Left ventricle myocardium inferior (tissue), 1 donor: Measurements from ENCODE around the gene MVB12B. TPM values are rescaled to one million over a fixed set of nuclear protein-coding genes. Genes with fewer than 3 reads are reported as not detected.

Source experiments
- DNase-seq: peaks from one replicate; pipeline ENCODE4 v3.0.0-alpha.2; 2020
- H3K27ac ChIP-seq: fragments of 200-600 bp; replicated peaks from 2 replicates; pipeline ENCODE4 v1.8.0; 2021
- H3K27me3 ChIP-seq: fragments of 200-600 bp; 2 replicates; pipeline ENCODE4 v1.8.0; 2021; ENCODE audit warnings: low read depth
- H3K36me3 ChIP-seq: fragments of 200-600 bp; 2 replicates; pipeline ENCODE4 v1.8.0; 2021
- H3K4me1 ChIP-seq: fragments of 200-600 bp; 2 replicates; pipeline ENCODE4 v1.8.0; 2021
- H3K4me3 ChIP-seq: fragments of 200-600 bp; 2 replicates; pipeline ENCODE4 v1.8.0; 2021; ENCODE audit warnings: mild to moderate bottlenecking, moderate library complexity
- H3K9me3 ChIP-seq: fragments of 200-600 bp; replicated peaks from 2 replicates; pipeline ENCODE4 v1.8.0; 2021
- intact Hi-C: fragments of 100-400 bp; cut with micrococcal nuclease; formaldehyde crosslinking; loops from one replicate; pipeline ENCODE4 v1.11.0; 2022
- total RNA-seq: library from RNA; stranded (reverse); fragmentation: NEBNext Ultra II Directional; extraction: Animal tissue kit (Norgen Biotek cat#: 25700); gene quantifications from one replicate; pipeline ENCODE4 v1.2.1, GENCODE V29; 2021
- TF ChIP-seq, protein P1 (sequence below): fragments of 200-600 bp; IDR thresholded peaks from 2 replicates; pipeline ENCODE4 v1.8.0; 2021; ENCODE audit warnings: antibody characterized with exemption, mild to moderate bottlenecking, borderline replicate concordance
- donor health status: DM: no; HTN: yes; CAD: no; lungs with severe emphysema.

The MVB12B gene
- total RNA-seq, 1 donor from 2014 or later, result 11.2 TPM

DNA sequence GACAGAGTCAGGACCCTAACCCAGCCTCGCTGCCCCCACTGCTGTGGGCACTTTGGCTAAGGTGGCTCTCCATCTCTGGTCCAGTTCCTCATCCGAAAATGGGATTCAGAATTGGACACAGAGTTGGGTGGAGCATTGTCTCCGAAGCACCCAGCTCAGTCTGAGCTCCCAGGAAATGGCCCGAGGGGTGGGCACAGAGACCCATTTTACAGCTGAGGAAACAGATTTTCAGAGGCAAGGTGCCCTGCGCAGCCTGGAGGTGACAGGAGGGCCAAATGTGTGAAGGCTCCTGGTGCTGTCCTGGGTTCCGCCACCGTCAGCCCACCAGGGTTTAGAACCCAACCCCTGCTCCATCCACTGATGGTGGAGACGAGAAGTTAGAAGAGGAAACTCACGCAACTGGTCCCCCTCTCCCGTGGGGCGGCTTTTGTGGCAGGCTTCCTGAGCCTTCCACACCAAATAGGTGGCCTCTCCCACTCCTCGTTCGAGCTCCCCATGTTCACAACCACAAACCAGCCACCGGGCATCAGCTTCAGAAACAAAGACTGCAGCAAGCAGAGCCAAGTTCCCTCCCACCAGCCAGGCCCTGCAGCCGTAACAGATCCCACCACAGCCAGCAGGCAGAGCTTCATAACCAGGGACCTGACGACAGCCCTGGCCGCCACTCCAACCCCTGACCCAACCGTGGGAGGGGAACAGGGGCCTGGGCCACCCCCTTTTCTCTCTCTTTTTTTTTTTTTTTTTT, 196.2 kb downstream of the MVB12B start:
- peak overlapping the region; percentile 69 for H3K27ac ChIP-seq
- H3K4me1 ChIP-seq, result peaks cover 22% of the 10 kb centered on the region
- peaks cover 99% of the 10 kb centered on the region for H3K27me3 ChIP-seq
- no peaks in the 10 kb centered on the region for H3K9me3 ChIP-seq
- peak; percentile 56 for DNase-seq
- H3K4me3 ChIP-seq, result peak overlapping the region; percentile 9
- intact Hi-C loops, result no loop called here
- H3K36me3 ChIP-seq, result no peaks in the 10 kb centered on the region
- TF ChIP-seq, protein P1, sequence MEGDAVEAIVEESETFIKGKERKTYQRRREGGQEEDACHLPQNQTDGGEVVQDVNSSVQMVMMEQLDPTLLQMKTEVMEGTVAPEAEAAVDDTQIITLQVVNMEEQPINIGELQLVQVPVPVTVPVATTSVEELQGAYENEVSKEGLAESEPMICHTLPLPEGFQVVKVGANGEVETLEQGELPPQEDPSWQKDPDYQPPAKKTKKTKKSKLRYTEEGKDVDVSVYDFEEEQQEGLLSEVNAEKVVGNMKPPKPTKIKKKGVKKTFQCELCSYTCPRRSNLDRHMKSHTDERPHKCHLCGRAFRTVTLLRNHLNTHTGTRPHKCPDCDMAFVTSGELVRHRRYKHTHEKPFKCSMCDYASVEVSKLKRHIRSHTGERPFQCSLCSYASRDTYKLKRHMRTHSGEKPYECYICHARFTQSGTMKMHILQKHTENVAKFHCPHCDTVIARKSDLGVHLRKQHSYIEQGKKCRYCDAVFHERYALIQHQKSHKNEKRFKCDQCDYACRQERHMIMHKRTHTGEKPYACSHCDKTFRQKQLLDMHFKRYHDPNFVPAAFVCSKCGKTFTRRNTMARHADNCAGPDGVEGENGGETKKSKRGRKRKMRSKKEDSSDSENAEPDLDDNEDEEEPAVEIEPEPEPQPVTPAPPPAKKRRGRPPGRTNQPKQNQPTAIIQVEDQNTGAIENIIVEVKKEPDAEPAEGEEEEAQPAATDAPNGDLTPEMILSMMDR, result no peak

DNA sequence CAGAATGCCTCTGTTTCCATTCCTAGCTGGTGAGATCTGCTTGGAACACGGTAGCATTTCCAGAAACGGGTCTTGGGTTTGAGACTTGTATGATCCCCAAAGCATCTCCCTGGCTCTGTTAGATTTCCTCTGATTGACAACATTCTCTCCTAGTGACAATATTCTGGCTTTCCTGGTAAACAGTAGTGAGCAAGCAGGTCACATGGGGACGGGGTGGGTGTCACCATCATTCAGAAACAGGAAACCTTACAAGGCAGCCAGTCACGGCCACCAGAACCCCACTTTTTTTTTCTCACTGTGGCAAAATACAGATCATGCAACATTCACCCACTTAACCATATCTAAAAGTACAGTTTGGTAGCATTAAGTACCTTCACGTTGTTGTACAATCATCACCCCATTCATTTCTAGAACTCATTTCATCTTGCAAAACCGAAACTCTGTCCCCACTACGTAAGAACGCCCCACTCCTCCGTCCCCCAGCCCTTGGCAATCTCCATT, 197.0 kb downstream of the MVB12B start:
- TF ChIP-seq, protein P1, result no peak
- Histone ChIP-seq H3K27me3 (peaks cover 98% of the 10 kb centered on the region), H3K9me3 (no peaks in the 10 kb centered on the region), H3K27ac (peak overlapping the region; percentile 69), H3K4me3 (peak overlapping the region; percentile 15), H3K4me1 (peaks cover 19% of the 10 kb centered on the region), H3K36me3 (no peaks in the 10 kb centered on the region)
- DNase-seq, result no peak
- intact Hi-C loops, result no loop called here

DNA sequence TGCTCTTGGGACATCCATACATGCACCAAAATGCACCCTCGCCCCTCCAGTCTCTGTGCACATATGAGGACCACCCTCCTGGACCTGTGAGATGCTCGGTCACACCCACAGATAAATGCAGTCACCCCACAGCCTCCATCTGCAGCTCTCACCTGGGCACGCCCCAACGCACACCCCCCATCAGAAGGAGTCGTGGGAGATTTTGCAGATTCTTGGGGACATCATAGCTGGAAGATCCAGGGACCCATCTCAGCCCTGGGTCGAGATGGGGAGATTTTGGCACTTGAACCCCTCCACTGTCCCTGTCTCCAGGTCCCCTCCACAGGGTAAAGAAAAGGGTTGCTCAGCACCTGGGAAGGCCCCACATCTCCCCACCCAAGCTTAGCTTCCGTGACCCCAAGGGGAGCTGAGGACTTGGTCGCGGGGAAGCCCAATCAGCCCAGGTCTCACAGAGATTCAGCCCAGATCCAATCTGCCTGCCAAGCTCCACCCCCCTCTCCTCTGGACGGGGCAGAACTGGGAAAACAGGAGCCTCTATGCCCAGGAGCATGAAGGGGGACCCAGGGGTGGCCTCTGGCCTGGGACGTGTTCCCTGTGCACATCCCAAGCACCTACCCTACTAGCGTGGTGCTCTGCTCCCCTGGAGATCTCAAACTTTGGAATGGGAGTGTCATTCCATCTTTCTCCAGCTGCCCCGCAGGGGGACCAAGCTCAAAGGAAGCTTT, 197.9 kb downstream of the MVB12B start:
- no peak for DNase-seq
- Histone ChIP-seq H3K27ac (peak overlapping the region; percentile 69), H3K4me1 (peaks cover 19% of the 10 kb centered on the region), H3K9me3 (no peaks in the 10 kb centered on the region), H3K36me3 (no peaks in the 10 kb centered on the region), H3K27me3 (peaks cover 89% of the 10 kb centered on the region), H3K4me3 (no peak overlapping the region)
- intact Hi-C loops, result no loop called here
- TF ChIP-seq, protein P1, result no peak

DNA sequence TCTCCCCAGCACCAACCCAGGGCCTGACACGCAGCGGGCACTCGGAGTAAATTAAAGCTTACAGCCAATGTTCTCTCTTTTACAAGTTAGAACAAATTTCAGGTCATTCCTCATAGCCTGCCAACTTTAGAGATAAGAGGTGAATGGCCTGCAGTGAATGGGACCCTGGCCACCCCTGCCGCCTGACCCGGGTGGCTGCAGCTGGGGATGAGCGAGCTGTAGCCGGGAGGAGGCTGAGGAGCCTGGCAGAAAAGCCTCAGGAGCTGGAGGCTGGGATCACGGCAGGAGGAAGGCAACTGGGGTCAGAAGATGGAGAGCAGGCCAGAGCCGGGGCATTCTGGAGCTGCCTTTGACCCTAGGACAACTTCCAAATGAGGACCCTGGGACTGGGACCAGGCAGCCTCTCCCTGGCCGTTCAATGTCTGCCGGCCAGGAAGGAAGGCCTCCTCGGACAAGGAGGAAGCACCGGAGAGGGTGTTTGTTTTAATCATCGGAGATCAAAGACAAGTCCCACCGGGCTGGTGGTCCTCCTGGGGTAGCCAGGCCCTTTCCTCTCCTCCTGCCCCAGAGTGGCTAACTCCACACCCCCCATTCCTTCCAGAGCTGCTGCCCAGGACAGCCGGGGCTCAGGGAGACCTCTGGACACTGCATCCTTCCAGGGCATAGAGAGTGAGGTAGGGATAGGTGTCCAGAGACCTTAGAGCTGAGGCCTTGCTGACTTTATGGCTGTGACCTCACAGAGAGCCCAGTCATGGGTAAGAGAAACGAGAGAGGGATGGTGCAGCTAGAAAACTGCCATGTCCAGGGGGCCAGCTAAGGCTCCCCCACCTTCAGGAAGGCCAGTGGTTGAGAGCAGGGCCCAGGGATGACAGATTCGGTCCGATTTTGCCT, 199.8 kb downstream of the MVB12B start:
- intact Hi-C loops, result no loop called here
- H3K27ac ChIP-seq, result peak overlapping the region; percentile 19
- H3K4me1 ChIP-seq, result peaks cover 14% of the 10 kb centered on the region
- no peaks in the 10 kb centered on the region for H3K9me3 ChIP-seq
- peaks cover 72% of the 10 kb centered on the region for H3K27me3 ChIP-seq
- no peak for DNase-seq
- TF ChIP-seq, protein P1, result no peak
- no peak overlapping the region for H3K4me3 ChIP-seq
- H3K36me3 ChIP-seq, result no peaks in the 10 kb centered on the region
